GM19099 (cell line): ENCODE data around the gene TACC2.

Experiments
- POLR2A ChIP-seq: IDR thresholded peaks from 3 replicates; pipeline ENCODE4 v1.6.1; 2011; ENCODE audit warnings: low read depth; ENCODE audit not compliant: insufficient read length; ENCODE audit errors: extremely low read depth

TACC2 gene

DNA sequence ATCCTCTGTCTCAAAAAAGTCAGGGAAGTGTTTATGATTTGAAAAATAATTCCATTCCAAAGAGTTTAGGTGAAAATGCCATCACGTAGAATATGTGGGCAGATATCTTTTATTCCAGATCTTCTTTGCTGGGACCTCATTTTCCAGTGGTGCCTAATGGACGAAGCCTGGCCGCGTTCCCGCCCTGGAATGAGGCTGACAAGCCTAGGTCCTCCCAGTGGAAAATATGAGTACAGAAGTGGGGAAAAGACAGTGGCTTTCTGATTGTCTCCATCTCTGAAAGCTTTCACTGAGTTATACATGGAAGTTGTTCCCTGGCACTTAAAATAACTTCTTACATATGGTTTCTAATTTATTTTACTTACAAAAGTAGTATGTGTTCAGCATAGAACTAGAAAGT, 139.4 kb downstream of the TACC2 start:
- TF ChIP-seq POLR2A, result no peak

- TF ChIP-seq POLR2A, result no peak
Observed at GRCh38 chr10:122130474-122131110, 141.6 kb downstream of the TACC2 start.

GRCh38 chr10:122132331-122132755, 143.4 kb downstream of the TACC2 start:
- TF ChIP-seq POLR2A, result no peak

DNA sequence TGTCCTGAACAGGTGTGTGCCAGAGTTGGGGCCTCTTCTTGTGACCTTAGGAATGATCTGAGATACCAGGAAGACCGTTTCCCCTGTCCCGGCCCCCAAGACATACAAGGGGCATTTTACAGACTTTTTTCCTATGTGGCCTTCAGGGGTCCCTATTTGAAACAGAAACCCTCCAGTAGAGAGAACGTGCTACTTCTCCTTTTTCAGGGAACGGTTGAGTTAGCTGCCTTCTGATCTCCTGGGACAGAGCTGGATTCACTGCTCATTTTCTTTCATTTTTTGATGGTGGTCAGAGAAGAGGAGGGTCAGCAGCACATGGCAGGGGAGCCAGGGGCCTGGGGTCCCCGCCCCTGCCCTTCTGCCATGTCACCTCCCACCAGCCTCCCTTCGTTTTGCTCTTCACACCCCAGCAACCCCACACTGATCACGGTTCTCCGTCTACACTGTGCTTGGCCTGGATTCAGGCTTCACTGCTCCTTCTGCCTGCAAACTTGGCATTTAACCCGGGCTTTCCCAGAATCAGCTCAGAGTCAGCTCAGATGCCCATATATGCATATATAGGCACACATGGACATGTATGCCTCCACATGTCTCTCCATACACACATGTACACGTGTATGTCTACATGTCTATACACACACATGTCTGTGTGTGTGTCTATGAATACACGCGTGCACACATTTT, 144.1 kb downstream of the TACC2 start:
- no peak for TF ChIP-seq POLR2A

DNA sequence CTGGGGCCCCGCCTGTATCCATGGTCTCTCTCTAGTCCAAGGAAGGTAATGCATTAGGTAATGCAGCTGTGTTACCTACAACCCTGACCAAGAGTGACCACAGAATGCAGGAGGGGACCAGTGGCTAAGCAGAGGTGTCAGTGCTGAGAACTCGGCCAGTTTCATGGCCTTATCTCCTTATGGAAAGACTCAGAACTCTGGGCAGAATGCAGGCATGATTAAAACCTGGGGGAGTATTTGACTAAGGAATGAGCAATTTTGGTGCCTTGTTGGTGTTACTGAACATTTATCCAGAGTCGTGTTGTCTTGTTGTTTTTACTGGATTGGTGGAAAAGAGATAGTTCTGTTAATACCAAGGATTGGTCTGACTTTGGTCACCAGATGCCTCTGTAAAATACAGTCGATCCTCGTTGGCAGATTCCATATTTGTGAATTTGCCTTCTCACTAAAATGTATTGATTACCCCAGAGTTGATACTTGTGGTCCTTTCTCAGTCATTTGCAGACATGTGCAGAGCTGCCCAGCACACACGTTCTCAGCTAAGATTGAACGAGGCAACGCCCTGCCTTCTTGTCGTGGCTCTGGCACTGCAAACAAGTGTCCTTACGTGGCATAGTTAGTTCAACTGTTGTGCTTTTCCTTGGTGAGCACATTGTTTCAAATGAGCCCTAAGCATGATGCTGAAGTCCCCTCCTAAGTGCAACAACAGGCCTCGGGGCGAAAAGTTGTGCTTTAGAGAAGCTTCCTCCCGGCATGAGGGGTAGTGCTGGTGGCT, 146.5 kb downstream of the TACC2 start:
- no peak for TF ChIP-seq POLR2A

- no peak for TF ChIP-seq POLR2A
Observed at GRCh38 chr10:122138831-122139625, 150.1 kb downstream of the TACC2 start.

- no peak for TF ChIP-seq POLR2A
Observed at GRCh38 chr10:122139627-122140170, 150.7 kb downstream of the TACC2 start.

- no peak for TF ChIP-seq POLR2A
Observed at GRCh38 chr10:122140461-122140902, 151.5 kb downstream of the TACC2 start.

DNA sequence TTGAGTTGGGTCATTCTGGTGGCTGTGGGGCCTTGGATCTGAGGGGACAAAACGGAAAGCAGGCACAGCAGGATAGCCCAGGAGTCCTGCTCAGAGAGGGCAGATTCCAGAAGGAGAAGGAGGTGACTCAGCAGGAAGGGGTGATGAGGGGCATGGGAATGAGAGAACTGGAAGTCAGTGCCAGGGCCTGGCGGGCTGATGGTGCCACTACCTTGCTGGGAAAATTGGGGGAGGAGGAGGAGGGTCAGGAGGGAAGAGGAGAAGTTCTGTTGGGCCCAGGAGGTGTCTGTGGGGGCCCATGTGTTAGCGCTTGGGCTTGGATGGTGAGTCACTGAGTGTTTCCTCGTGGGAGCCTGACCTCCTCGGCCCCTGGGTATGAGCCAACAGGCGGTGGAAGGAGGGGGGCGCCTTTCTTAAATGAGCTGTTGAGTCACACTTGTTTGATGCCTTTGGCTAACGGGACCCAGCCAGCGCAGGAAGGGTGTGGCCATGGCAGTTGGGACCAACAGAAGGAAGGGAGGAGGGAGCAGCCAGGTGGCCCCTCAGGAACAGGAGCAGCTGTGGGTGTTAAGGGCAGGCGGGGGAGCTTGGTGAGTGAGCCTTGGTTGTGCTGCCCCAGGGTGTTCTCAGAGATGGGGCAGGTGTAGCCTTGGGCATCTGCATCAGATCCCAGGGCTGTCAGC, 152.1 kb downstream of the TACC2 start:
- TF ChIP-seq POLR2A, result no peak

DNA sequence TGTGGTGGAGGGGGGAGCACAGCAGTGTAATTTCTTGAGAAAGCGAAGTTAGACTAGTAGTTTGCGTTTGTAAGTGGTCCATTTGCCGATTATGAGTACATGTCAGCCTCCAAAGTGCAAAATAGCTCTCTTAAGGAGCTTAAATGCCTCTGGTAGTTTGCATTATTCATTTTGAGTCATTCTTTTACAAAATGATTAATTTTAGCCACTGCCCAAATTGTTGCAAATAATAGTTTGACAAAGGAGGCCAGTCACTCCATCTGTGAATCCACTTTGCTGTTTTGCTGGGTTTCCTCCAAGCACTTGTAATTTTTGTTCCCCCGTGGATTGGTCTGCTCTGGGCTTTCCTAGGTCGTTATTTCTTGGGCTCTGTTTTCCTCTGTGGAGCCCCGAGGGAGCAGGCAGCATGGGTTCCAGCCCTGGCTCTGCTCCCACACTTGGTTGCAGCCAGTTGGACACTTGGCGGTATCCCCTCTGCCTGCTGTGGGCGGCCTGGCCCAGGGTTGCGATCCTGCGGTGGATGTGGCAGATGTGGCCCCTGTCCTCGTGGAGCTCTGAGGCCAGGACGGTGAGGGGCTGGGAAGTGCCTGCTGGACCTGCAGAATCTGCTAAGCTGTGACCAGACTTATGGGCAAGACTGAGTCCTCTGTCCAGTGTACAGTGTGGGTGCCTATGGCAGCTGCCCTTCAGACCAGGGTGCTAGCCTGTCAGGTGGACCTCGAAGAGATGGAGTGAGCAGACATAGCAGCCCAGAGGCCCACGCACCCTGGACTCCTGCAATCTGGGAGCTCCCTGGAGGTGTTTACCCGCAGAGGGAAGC, 153.1 kb downstream of the TACC2 start:
- TF ChIP-seq POLR2A, result no peak

DNA sequence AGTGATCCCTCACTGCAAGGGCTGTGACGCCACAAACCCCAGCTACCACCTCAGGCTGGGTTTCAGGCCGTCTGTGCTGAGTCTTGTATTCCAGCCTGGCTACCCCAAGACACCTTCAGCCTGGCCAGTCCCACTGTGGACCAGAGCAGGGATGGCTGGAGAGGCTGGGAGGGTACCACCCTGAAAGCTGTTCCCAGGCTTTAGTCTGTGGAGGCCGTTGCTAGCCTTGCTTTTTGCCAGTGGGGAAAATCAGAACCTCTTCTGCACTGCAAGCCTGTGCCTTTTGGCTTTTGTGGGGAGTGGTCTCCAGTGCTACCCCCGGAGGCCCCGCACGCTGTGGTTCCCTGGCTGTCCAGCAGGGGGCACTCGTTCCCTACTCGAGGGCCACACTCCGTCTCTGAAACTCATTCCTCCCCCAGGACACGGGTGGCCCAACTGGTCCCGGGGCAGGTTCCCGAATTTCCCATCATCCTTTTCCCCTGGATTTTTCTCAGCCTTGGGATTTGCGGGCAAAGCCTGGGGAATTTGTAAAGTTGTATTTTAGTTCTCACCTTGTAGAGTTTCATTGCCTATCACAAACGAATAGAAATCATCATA, 153.8 kb downstream of the TACC2 start:
- TF ChIP-seq POLR2A, result no peak

GRCh38 chr10:122143238-122143841, 154.4 kb downstream of the TACC2 start:
- TF ChIP-seq POLR2A, result no peak

DNA sequence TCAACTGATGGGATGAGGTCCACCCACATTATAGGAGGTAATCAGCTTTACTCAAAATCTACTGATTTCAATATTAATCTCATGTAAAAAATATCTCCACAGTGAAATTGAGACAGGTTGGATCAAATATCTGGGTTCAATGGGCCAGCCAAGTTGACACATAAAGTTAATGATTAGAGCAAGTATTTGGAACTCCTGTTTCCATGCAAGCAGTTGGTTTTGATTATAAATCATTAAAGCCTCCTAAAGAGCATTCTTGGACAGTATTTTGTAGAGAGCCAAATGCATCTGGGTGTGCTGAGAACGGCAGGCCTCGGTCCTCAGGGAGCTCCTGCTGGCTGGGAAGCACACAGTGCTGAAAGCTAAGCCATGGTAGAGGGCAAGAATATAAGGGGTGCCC, 155.2 kb downstream of the TACC2 start:
- no peak for TF ChIP-seq POLR2A

- TF ChIP-seq POLR2A, result no peak
Observed at GRCh38 chr10:122145113-122145512, 156.2 kb downstream of the TACC2 start.
